Epithelial cell of prostate (primary cell): ENCODE measurements around the gene HPF1.
"Not testable (repeated sequence)": the region's sequence is repeated elsewhere in the genome, so short reads cannot be mapped to it uniquely, and the experiment has no call there.

Experiments
- DNase-seq: peaks from one replicate; pipeline ENCODE4 v3.0.0-alpha.2; 2011; ENCODE audit warnings: low read depth, low spot score
- H3K27ac ChIP-seq: fragments of 450-650 bp; 2 replicates; pipeline ENCODE4 v1.5.1; 2017; ENCODE audit warnings: mild to moderate bottlenecking

Gene HPF1

GRCh38 chr4:169744601-169745000 lies 13.1 kb downstream of the HPF1 start:
- H3K27ac ChIP-seq: no peak overlapping the region
- no peak for DNase-seq

DNA sequence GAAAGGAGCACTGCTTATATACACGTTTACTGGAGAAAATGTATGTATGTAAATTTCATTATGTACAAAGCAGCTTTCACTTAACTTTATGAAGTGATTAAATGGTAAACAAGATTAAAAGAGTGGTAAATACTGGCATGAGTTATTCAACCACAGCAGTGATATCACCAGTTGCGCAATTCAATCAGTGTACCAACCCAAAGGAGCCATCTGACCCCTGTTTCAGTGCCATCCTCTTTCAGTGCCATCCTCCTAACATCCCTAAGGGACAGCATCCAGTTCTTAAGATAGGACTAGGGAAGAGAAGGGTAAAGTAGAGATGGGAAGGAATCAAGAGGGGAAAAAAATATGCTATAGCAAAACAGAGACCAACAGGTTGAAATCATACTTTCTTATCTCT lies 16.2 kb downstream of the HPF1 start:
- no peak for DNase-seq
- H3K27ac ChIP-seq: no peak overlapping the region

GRCh38 chr4:169738604-169739003 lies 19.1 kb downstream of the HPF1 start:
- H3K27ac ChIP-seq, DNase-seq: not testable (repeated sequence)

GRCh38 chr4:169730564-169730963 lies 27.2 kb downstream of the HPF1 start:
- no peak overlapping the region for H3K27ac ChIP-seq

DNA sequence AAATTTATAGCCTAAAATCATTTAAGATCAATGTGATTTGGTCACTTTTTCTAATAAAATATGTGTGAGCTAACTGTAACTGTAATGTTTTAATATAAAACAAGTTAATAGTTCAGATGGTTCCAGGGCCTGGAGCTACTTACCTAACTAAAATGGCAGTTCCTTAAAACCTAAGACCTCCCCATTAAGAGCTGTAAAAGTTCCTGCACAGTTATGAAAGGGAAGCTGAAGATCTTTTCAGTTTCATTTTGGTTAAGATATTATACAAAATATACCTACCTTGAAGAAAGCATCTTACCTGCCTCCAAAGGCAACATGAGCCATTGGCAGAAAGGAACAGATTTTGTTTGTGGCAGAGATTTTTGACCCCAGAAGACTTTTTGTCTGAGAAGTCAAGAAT lies 30.1 kb downstream of the HPF1 start:
- DNase-seq: no peak
- no peak overlapping the region for H3K27ac ChIP-seq

More at GRCh38 chr4:169730564-169730963, 27.2 kb downstream of the HPF1 start:
- no peak for DNase-seq

- no peak overlapping the region for H3K27ac ChIP-seq
- DNase-seq: no peak
Observed at GRCh38 chr4:169724260-169724659, 33.5 kb downstream of the HPF1 start.

GRCh38 chr4:169723207-169723965 lies 34.4 kb downstream of the HPF1 start:
- H3K27ac ChIP-seq: no peak overlapping the region
- no peak for DNase-seq

DNA sequence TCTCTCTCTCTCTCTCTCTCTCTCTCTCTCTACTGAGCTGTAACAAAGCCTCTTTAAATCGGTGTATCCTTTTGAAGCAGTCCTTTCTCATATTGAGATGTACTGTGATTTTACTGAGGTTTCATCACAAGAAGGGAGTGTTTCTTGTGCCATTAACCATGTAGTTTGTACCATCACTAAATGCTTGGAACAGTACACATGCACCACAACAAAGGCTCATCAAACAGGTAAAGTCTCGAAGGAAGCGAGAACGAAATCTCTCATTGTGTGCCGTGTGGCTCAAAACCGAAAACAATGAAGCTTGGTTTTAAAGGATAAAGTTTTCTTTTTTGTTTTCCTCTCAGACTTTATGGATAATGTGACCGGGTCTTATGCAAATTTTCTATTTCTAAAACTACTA lies 37.2 kb downstream of the HPF1 start:
- no peak overlapping the region for H3K27ac ChIP-seq

GRCh38 chr4:169716677-169717076 lies 41.1 kb downstream of the HPF1 start:
- no peak for DNase-seq
- no peak overlapping the region for H3K27ac ChIP-seq

More for the DNA sequence above, 37.2 kb downstream of the HPF1 start:
- no peak for DNase-seq

- DNase-seq: no peak
- no peak overlapping the region for H3K27ac ChIP-seq
Observed at GRCh38 chr4:169715826-169716225, 41.9 kb downstream of the HPF1 start.

DNA sequence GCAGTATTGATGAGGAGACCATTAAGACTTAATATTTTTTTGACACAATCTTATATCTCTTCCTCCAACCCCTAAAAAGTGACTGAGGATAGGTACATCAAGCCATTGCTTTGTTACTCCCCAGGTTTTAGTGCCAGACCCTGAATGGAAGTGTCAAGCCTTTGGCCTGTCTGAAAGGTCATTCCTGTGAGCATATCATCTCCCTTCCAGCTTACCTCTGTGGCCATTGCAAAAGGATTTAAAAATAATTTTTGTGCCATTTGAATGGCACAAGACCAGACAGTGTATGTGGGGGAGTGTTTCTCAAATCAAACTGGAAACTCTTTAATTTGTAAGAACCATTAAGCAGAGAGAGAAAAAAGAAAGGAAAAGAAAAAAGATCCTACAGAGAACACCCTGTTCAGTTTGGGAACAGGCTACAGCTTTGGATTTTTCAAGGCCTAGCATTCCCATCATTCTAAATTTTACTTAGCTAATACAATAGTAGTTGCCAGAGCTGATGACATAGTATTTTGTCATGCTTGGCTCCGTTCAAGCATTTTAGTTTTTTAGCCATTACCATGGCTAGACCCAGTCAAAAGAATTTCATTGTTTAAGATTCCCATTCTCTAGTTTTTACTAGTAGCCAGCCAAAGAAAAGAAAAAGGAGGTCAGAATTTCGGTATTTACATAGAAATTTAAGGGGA lies 49.6 kb downstream of the HPF1 start:
- DNase-seq: no peak
- no peak overlapping the region for H3K27ac ChIP-seq

DNA sequence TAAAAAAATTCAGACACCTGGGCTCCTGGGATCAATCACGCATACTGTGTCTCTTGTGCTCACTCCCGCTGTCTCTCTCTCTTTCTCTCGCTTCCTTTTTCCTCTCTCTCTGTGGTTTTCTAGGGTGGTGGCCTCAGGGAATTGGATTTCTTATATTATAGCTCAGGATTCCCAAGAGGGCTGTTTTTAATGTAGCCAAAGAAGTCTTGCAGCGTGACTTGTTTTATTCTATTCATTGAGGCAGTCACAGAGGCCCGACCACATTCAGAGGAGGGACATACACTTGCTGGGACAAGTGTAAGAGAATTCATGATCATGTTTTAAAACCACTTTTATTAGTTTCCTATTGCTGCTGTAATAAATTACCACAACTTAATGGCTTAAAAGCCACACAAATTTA lies 59.4 kb downstream of the HPF1 start:
- no peak for DNase-seq
- H3K27ac ChIP-seq: no peak overlapping the region

DNA sequence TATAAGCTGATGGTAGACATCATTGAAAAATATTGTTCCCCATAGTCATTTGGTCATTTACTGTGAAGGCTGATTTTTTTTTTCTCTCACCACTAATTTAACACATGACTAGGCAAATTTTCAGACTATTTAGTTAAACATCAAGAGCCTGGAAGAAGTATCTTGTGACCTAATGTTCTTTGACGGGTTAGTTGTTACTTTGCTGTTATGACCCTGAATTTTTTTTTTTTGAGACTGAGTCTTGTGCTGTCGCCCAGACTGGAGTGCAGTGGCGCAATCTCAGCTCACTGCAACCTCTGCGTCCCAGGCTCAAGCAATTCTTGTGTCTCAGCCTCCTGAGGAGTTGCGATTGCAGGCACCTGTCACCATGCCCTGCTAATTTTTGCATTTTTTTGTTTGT lies 67.0 kb downstream of the HPF1 start:
- no peak for DNase-seq
- H3K27ac ChIP-seq: no peak overlapping the region

- no peak for DNase-seq
- H3K27ac ChIP-seq: no peak overlapping the region
Observed at GRCh38 chr4:169689681-169690080, 68.1 kb downstream of the HPF1 start.

GRCh38 chr4:169682372-169683047 lies 75.2 kb downstream of the HPF1 start:
- DNase-seq: no peak
- H3K27ac ChIP-seq: no peak overlapping the region
